Immature natural killer cell (primary cell): Measurements from ENCODE around the gene AGFG1. TPM values are rescaled to one million over a fixed set of nuclear protein-coding genes. Genes with fewer than 3 reads are reported as not detected.
A peak's percentile ranks its signal among the peaks of the same experiment; 100 is the strongest.
"Not testable (repeated sequence)": the region's sequence is repeated elsewhere in the genome, so short reads cannot be mapped to it uniquely, and the experiment has no call there.

Source experiments
- DNase-seq, 3 donors: peaks; one replicate each; pipeline ENCODE4 v3.0.0; 2022; ENCODE audit warnings: mixed read lengths in 1 of 3
- H3K27ac Mint-ChIP-seq, 6 donors: one replicate each; pipeline ENCODE4 v1.8.0; 2020; ENCODE audit warnings: mixed read lengths in 6 of 6, mild to moderate bottlenecking in 5 of 6, inconsistent platforms in 4 of 6, moderate library complexity in 3 of 6
- H3K27me3 Mint-ChIP-seq, 3 donors: one replicate each; pipeline ENCODE4 v1.8.0; 2020 to 2021; ENCODE audit warnings: low read depth in 3 of 3, mild to moderate bottlenecking in 3 of 3, mixed read lengths in 3 of 3, moderate library complexity in 3 of 3, inconsistent platforms in 1 of 3
- H3K36me3 Mint-ChIP-seq, 3 donors: one replicate each; pipeline ENCODE4 v1.8.0; 2020; ENCODE audit warnings: mixed read lengths in 3 of 3, inconsistent platforms in 2 of 3, mild to moderate bottlenecking in 2 of 3
- H3K4me1 Mint-ChIP-seq, 2 donors: one replicate each; pipeline ENCODE4 v1.8.0; 2020; ENCODE audit warnings: inconsistent platforms in 2 of 2, mild to moderate bottlenecking in 2 of 2, mixed read lengths in 2 of 2, moderate library complexity in 1 of 2
- H3K4me3 Mint-ChIP-seq, 5 donors: one replicate each; pipeline ENCODE4 v1.8.0; 2020; ENCODE audit warnings: mild to moderate bottlenecking in 5 of 5, mixed read lengths in 5 of 5, inconsistent platforms in 3 of 5, moderate library complexity in 3 of 5
- H3K9me3 Mint-ChIP-seq, 6 donors: one replicate each; pipeline ENCODE4 v1.8.0; 2020; ENCODE audit warnings: mild to moderate bottlenecking in 6 of 6, mixed read lengths in 6 of 6, inconsistent platforms in 4 of 6, moderate library complexity in 3 of 6
- polyA plus RNA-seq, 3 donors: library from polyadenylated mRNA; unstranded; fragments of 300-500 nt; fragmentation: Illumina TruSeq; gene quantifications; one replicate each; pipeline ENCODE4 v1.2.3, GENCODE V29; 2021

The AGFG1 gene
- polyA plus RNA-seq, 3 donors from 2014 or later, result 11.3 to 14.2 (median 12.8) TPM

- Mint-ChIP-seq H3K36me3 (no peaks in the 10 kb centered on the region), H3K9me3 (peaks cover 0 to 3% (median 0%) of the 10 kb centered on the region in 6 donors), H3K4me1 (no peaks in the 10 kb centered on the region), H3K27me3 (peaks cover 1 to 24% (median 8%) of the 10 kb centered on the region in 3 donors), H3K4me3 (no peak overlapping the region), H3K27ac (no peak overlapping the region)
- DNase-seq, result no peak
Measured at GRCh38 chr2:227597036-227597435, 125.1 kb downstream of the AGFG1 start.

GRCh38 chr2:227597998-227598397 is 126.0 kb downstream of the AGFG1 start:
- no peak overlapping the region for H3K4me3 Mint-ChIP-seq
- H3K9me3 Mint-ChIP-seq, result peaks cover 0 to 5% (median 0%) of the 10 kb centered on the region in 6 donors
- H3K36me3 Mint-ChIP-seq, result no peaks in the 10 kb centered on the region
- H3K27me3 Mint-ChIP-seq, result peaks cover 3 to 22% (median 7%) of the 10 kb centered on the region in 3 donors
- H3K27ac Mint-ChIP-seq, result no peak overlapping the region
- DNase-seq, result no peak
- H3K4me1 Mint-ChIP-seq, result no peaks in the 10 kb centered on the region

DNA sequence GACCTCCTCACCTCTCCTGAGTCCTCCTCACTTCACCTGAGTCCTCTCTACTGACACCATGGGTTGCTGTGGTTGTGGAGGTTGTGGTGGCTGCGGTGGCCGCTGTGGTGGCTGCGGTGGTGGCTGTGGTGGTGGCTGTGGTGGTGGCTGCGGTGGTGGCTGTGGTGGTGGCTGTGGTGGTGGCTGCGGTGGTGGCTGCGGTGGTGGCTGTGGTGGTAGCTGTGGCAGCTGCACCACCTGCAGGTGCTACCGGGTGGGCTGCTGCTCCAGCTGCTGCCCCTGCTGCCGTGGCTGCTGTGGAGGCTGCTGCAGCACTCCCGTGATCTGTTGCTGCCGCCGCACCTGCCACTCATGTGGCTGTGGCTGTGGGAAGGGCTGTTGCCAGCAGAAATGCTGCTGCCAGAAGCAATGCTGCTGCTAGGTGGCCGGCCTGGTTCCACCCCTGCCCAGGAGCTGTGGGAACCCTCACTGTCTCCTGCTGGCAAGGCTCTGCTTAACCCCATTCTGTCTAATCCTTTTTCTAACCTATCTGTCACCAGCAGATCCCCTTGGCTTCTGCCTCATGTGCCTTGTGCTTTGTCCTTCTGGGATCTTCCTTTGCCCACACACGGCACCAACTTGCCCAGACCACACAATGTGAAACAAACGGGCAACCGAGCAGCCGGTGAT is 127.0 kb downstream of the AGFG1 start, which contains the start of gene SCYGR2:
Gene SCYGR2 (plus strand): TSS at position 59 of the 669 bp plus-strand sequence. CDS start 0 bp downstream, at position 59.
- not testable (repeated sequence) for H3K9me3 Mint-ChIP-seq, H3K27ac Mint-ChIP-seq, H3K36me3 Mint-ChIP-seq, DNase-seq, H3K4me3 Mint-ChIP-seq, H3K4me1 Mint-ChIP-seq
- peaks cover 3 to 19% (median 5%) of the 10 kb centered on the region in 3 donors for H3K27me3 Mint-ChIP-seq

- Mint-ChIP-seq H3K9me3 (peaks cover 0 to 5% (median 0%) of the 10 kb centered on the region in 6 donors), H3K4me3 (no peak overlapping the region), H3K4me1 (no peaks in the 10 kb centered on the region), H3K27me3 (peaks cover 3 to 13% (median 5%) of the 10 kb centered on the region in 3 donors), H3K36me3 (no peaks in the 10 kb centered on the region), H3K27ac (no peak overlapping the region)
- DNase-seq, result no peak
Measured at GRCh38 chr2:227602358-227602757, 130.4 kb downstream of the AGFG1 start.

GRCh38 chr2:227606476-227606875 is 134.5 kb downstream of the AGFG1 start:
- peaks cover 0 to 2% (median 0%) of the 10 kb centered on the region in 6 donors for H3K9me3 Mint-ChIP-seq
- H3K27ac Mint-ChIP-seq, result no peak overlapping the region
- H3K36me3 Mint-ChIP-seq, result no peaks in the 10 kb centered on the region
- no peak overlapping the region for H3K4me3 Mint-ChIP-seq
- DNase-seq, result no peak
- H3K4me1 Mint-ChIP-seq, result peaks cover 9 to 17% of the 10 kb centered on the region in 2 donors
- H3K27me3 Mint-ChIP-seq, result peaks cover 0 to 15% (median 12%) of the 10 kb centered on the region in 3 donors

DNA sequence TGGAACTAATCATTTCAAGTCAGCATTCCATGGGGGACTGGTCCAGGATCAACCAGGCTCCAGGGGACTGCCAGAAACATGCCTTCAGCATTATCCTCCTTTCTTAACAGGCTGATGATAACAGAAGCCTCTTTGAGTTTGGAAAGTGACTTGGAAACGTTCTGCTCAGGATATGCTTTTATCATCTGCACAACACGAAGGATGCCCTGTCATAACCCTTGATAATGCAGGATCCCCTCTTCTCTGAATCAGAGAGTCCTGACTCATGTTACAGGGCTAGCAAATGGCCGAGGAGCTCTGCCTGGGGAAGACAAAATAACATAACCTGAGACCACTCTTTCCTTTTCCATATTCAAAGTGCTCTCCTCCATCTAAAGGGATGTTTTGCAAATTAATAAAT is 136.0 kb downstream of the AGFG1 start:
- H3K9me3 Mint-ChIP-seq, result no peaks in the 10 kb centered on the region
- no peak overlapping the region for H3K4me3 Mint-ChIP-seq
- peaks cover 2 to 15% (median 9%) of the 10 kb centered on the region in 3 donors for H3K27me3 Mint-ChIP-seq
- H3K4me1 Mint-ChIP-seq, result peaks cover 9 to 17% of the 10 kb centered on the region in 2 donors
- H3K27ac Mint-ChIP-seq, result no peak overlapping the region
- H3K36me3 Mint-ChIP-seq, result no peaks in the 10 kb centered on the region
- no peak for DNase-seq

- peaks cover 9 to 17% of the 10 kb centered on the region in 2 donors for H3K4me1 Mint-ChIP-seq
- H3K27ac Mint-ChIP-seq, result no peak overlapping the region
- H3K4me3 Mint-ChIP-seq, result no peak overlapping the region
- H3K27me3 Mint-ChIP-seq, result peaks cover 2 to 15% (median 9%) of the 10 kb centered on the region in 3 donors
- no peaks in the 10 kb centered on the region for H3K9me3 Mint-ChIP-seq
- peak; percentile 0 to 6 (median 2) for DNase-seq
- no peaks in the 10 kb centered on the region for H3K36me3 Mint-ChIP-seq
Measured at GRCh38 chr2:227608561-227609338, 136.8 kb downstream of the AGFG1 start.

- H3K27ac Mint-ChIP-seq, result no peak overlapping the region
- H3K27me3 Mint-ChIP-seq, result peaks cover 2 to 16% (median 9%) of the 10 kb centered on the region in 3 donors
- no peak overlapping the region for H3K4me3 Mint-ChIP-seq
- DNase-seq, result no peak
- peaks cover 9 to 17% of the 10 kb centered on the region in 2 donors for H3K4me1 Mint-ChIP-seq
- no peaks in the 10 kb centered on the region for H3K9me3 Mint-ChIP-seq
- no peaks in the 10 kb centered on the region for H3K36me3 Mint-ChIP-seq
Measured at GRCh38 chr2:227610123-227610522, 138.2 kb downstream of the AGFG1 start.

Other genes with a start within 250 kb of the AGFG1 start
- gene MFF, start 146.9 kb upstream of the AGFG1 start, polyA plus RNA-seq, result 100 to 1,000 TPM; 122 to 159 (median 148) TPM
- not detected for gene TM4SF20, start 92.8 kb upstream of the AGFG1 start, polyA plus RNA-seq
- gene SCYGR1, start 84.2 kb upstream of the AGFG1 start, polyA plus RNA-seq, result not detected
- gene SCYGR2, start 126.7 kb downstream of the AGFG1 start, polyA plus RNA-seq, result not detected
- gene SCYGR3, start 142.7 kb downstream of the AGFG1 start, polyA plus RNA-seq, result not detected
- not detected for gene SCYGR4, start 145.3 kb downstream of the AGFG1 start, polyA plus RNA-seq
- gene SCYGR5, start 194.6 kb downstream of the AGFG1 start, polyA plus RNA-seq, result not detected
- not detected for gene SLC19A3, start 245.9 kb downstream of the AGFG1 start, polyA plus RNA-seq